Ishikawa (cell line): ENCODE results near the gene ATG4C.

Source experiments
- CEBPB ChIP-seq: IDR thresholded peaks from 2 replicates; pipeline ENCODE4 v1.6.1; 2012
- CREB1 ChIP-seq: IDR thresholded peaks from 2 replicates; pipeline ENCODE4 v1.6.1; 2012; ENCODE audit warnings: low read depth
- EGR1 ChIP-seq: IDR thresholded peaks from 2 replicates; pipeline ENCODE4 v1.6.1; 2012
- EP300 ChIP-seq: IDR thresholded peaks from 2 replicates; pipeline ENCODE4 v1.6.1; 2012; ENCODE audit warnings: borderline replicate concordance
- FOXM1 ChIP-seq: IDR thresholded peaks from 2 replicates; pipeline ENCODE4 v1.6.1; 2012; ENCODE audit warnings: low read depth, borderline replicate concordance
- MAX ChIP-seq: IDR thresholded peaks from 2 replicates; pipeline ENCODE4 v1.6.1; 2012
- NFIC ChIP-seq: IDR thresholded peaks from 2 replicates; pipeline ENCODE4 v1.6.1; 2012
- RAD21 ChIP-seq: IDR thresholded peaks from 2 replicates; pipeline ENCODE4 v1.6.1; 2012; ENCODE audit warnings: low read depth
- REST ChIP-seq: IDR thresholded peaks from 2 replicates; pipeline ENCODE4 v1.6.1; 2012; ENCODE audit warnings: low read depth, mild to moderate bottlenecking
- TAF1 ChIP-seq: IDR thresholded peaks from 2 replicates; pipeline ENCODE4 v1.6.1; 2012; ENCODE audit warnings: low read depth, mild to moderate bottlenecking
- TCF12 ChIP-seq: IDR thresholded peaks from 2 replicates; pipeline ENCODE4 v1.6.1; 2012; ENCODE audit warnings: low read depth
- TEAD4 ChIP-seq: IDR thresholded peaks from 2 replicates; pipeline ENCODE4 v1.6.1; 2012
- USF1 ChIP-seq: IDR thresholded peaks from 2 replicates; pipeline ENCODE4 v1.6.1; 2012
- YY1 ChIP-seq: IDR thresholded peaks from 2 replicates; pipeline ENCODE4 v1.6.1; 2012; ENCODE audit warnings: low read depth
- ZBTB7A ChIP-seq: IDR thresholded peaks from 2 replicates; pipeline ENCODE4 v1.6.1; 2012; ENCODE audit warnings: low read depth

Gene ATG4C

GRCh38 chr1:62794053-62794452, 10.1 kb downstream of the ATG4C start:
- TF ChIP-seq REST (no peak), TEAD4 (no peak), CREB1 (no peak), TCF12 (no peak), FOXM1 (no peak), EP300 (no peak), MAX (no peak), YY1 (no peak), RAD21 (no peak), NFIC (no peak), ZBTB7A (no peak), EGR1 (no peak), CEBPB (no peak)

- no peak for TF ChIP-seq USF1
- no peak for TF ChIP-seq TCF12
- TF ChIP-seq YY1 = no peak
- TF ChIP-seq FOXM1 = no peak
- no peak for TF ChIP-seq EP300
- TF ChIP-seq ZBTB7A = no peak
- no peak for TF ChIP-seq REST
- TF ChIP-seq EGR1 = no peak
- TF ChIP-seq NFIC = no peak
- no peak for TF ChIP-seq CREB1
- TF ChIP-seq TEAD4 = no peak
These were observed 12.3 kb downstream of the ATG4C start for GRCh38 chr1:62796221-62796620.

GRCh38 chr1:62799688-62800087, 15.8 kb downstream of the ATG4C start:
- TF ChIP-seq NFIC (no peak), EGR1 (no peak), USF1 (no peak), EP300 (no peak), TAF1 (no peak), CEBPB (no peak), FOXM1 (no peak), TEAD4 (no peak), TCF12 (no peak), CREB1 (no peak), YY1 (no peak), MAX (no peak), REST (no peak), RAD21 (no peak), ZBTB7A (no peak)

GRCh38 chr1:62800281-62800680, 16.3 kb downstream of the ATG4C start:
- TF ChIP-seq TEAD4 (no peak), EP300 (no peak), TCF12 (no peak), YY1 (no peak), CEBPB (no peak), MAX (no peak), NFIC (no peak), CREB1 (no peak), ZBTB7A (no peak), FOXM1 (no peak), RAD21 (no peak), EGR1 (no peak), USF1 (no peak), TAF1 (no peak), REST (no peak)
